ENCODE measurements around the gene HJURP. TPM values are rescaled to one million over a fixed set of nuclear protein-coding genes. Genes with fewer than 3 reads are reported as not detected.

HJURP gene
- polyA plus RNA-seq, 3 donors: 23.2 to 25.0 (median 24.1) TPM

- no peak for DNase-seq (ENCODE audit: extremely low read depth in 1 of 11, low read depth in 9 of 11, low spot score in 4 of 11)
Measured at GRCh38 chr2:233803292-233803911, 50.9 kb downstream of the HJURP start.

GRCh38 chr2:233802132-233802815 lies 52.1 kb downstream of the HJURP start:
- DNase-seq (ENCODE audit: extremely low read depth in 1 of 11, low read depth in 9 of 11, low spot score in 4 of 11): no peak

- no peak for DNase-seq (ENCODE audit: extremely low read depth in 1 of 11, low read depth in 9 of 11, low spot score in 4 of 11)
Measured at GRCh38 chr2:233801357-233802131, 52.8 kb downstream of the HJURP start.

GRCh38 chr2:233800208-233800607 lies 54.1 kb downstream of the HJURP start:
- no peak for DNase-seq (ENCODE audit: extremely low read depth in 1 of 11, low read depth in 9 of 11, low spot score in 4 of 11)

- DNase-seq (ENCODE audit: extremely low read depth in 1 of 11, low read depth in 9 of 11, low spot score in 4 of 11): no peak
Measured at GRCh38 chr2:233799716-233800115, 54.6 kb downstream of the HJURP start.

- DNase-seq (ENCODE audit: extremely low read depth in 1 of 11, low read depth in 9 of 11, low spot score in 4 of 11): no peak
Measured at GRCh38 chr2:233799087-233799665, 55.2 kb downstream of the HJURP start.

GRCh38 chr2:233798335-233799086 lies 55.8 kb downstream of the HJURP start:
- no peak for DNase-seq (ENCODE audit: extremely low read depth in 1 of 11, low read depth in 9 of 11, low spot score in 4 of 11)

- no peak for DNase-seq (ENCODE audit: extremely low read depth in 1 of 11, low read depth in 9 of 11, low spot score in 4 of 11)
Measured at GRCh38 chr2:233796254-233796653, 58.1 kb downstream of the HJURP start.

- no peak for DNase-seq (ENCODE audit: extremely low read depth in 1 of 11, low read depth in 9 of 11, low spot score in 4 of 11)
Measured at GRCh38 chr2:233795735-233796171, 58.6 kb downstream of the HJURP start.

GRCh38 chr2:233794128-233794658 lies 60.1 kb downstream of the HJURP start:
- no peak for DNase-seq (ENCODE audit: extremely low read depth in 1 of 11, low read depth in 9 of 11, low spot score in 4 of 11)

GRCh38 chr2:233793465-233794127 lies 60.7 kb downstream of the HJURP start:
- no peak for DNase-seq (ENCODE audit: extremely low read depth in 1 of 11, low read depth in 9 of 11, low spot score in 4 of 11)

- no peak for DNase-seq (ENCODE audit: extremely low read depth in 1 of 11, low read depth in 9 of 11, low spot score in 4 of 11)
Measured at GRCh38 chr2:233792720-233793119, 61.6 kb downstream of the HJURP start.

GRCh38 chr2:233791883-233792329 lies 62.4 kb downstream of the HJURP start:
- DNase-seq (ENCODE audit: extremely low read depth in 1 of 11, low read depth in 9 of 11, low spot score in 4 of 11): no peak

- DNase-seq (ENCODE audit: extremely low read depth in 1 of 11, low read depth in 9 of 11, low spot score in 4 of 11): no peak
Measured at GRCh38 chr2:233791151-233791882, 63.0 kb downstream of the HJURP start.

- DNase-seq (ENCODE audit: extremely low read depth in 1 of 11, low read depth in 9 of 11, low spot score in 4 of 11): no peak
Measured at GRCh38 chr2:233789554-233789953, 64.8 kb downstream of the HJURP start.

Data from renal cortex interstitium (tissue), 11 donors.